Stomach (tissue), 9 donors: Measurements from ENCODE around the gene HECTD2. TPM values are rescaled to one million over a fixed set of nuclear protein-coding genes. Genes with fewer than 3 reads are reported as not detected.

Experiments
- DNase-seq, 2 donors: peaks; one replicate each; pipeline versions ENCODE4 v3.0.0 to v3.0.0-alpha.2; 2013 to 2019
- H3K27ac ChIP-seq, 5 donors: fragments of 200-600 bp in 4 of 5; sonication (generic) in 4 of 5; one replicate each; pipeline ENCODE4 v1.5.1; 2013 to 2019; ENCODE audit warnings: mild to moderate bottlenecking in 1 of 5, moderate library complexity in 1 of 5
- H3K27me3 ChIP-seq, 3 donors: fragments of 200-600 bp; sonication (generic); one replicate each; pipeline ENCODE4 v1.5.1; 2017 to 2019; ENCODE audit warnings: mixed run types in 1 of 3
- H3K36me3 ChIP-seq, 4 donors: fragments of 200-600 bp; sonication (generic); 1 replicate in 3 of 4; 2 replicates in 1 of 4; pipeline ENCODE4 v1.5.1; 2016 to 2019
- H3K4me1 ChIP-seq, 4 donors: fragments of 200-600 bp; sonication (generic); one replicate each; pipeline ENCODE4 v1.5.1; 2016 to 2019
- H3K4me3 ChIP-seq, 4 donors: fragments of 200-600 bp; sonication (generic) in 3 of 4; one replicate each; pipeline ENCODE4 v1.5.1; 2016 to 2019; ENCODE audit warnings: mild to moderate bottlenecking in 1 of 4
- H3K9me3 ChIP-seq, 4 donors: fragments of 200-600 bp; sonication (generic); one replicate each; pipeline ENCODE4 v1.5.1; 2016 to 2019
- EP300 ChIP-seq: sonication (generic); formaldehyde crosslinking; IDR thresholded peaks from one replicate; pipeline ENCODE4 v1.6.1; 2017; ENCODE audit warnings: antibody characterized with exemption
- POLR2A ChIP-seq, 4 donors: fragments of 450-650 bp; IDR thresholded peaks; one replicate each; pipeline ENCODE4 v1.6.1; 2016; ENCODE audit warnings: antibody characterized with exemption in 4 of 4, control low read depth in 2 of 4, mild to moderate bottlenecking in 1 of 4, moderate library complexity in 1 of 4
- POLR2AphosphoS5 ChIP-seq, 3 donors: sonication (generic); formaldehyde crosslinking; IDR thresholded peaks; one replicate each; pipeline ENCODE4 v1.6.1; 2016; ENCODE audit warnings: antibody characterized with exemption in 3 of 3
- WGBS, 5 donors: extraction: QIAGEN DNeasy Blood & Tissue Kit in 3 of 5; methylation state at CpG; one replicate each; pipeline versions ENCODE4 v1.1.5 to v1.1.7; 2013 to 2018; 5-methylcytosine and 5-hydroxymethylcytosine counted together
- intact Hi-C: fragments of 100-400 bp; cut with DNase I; formaldehyde crosslinking; loops from one replicate; pipeline ENCODE4 v1.15.1; 2023; ENCODE audit warnings: low total_unique reads
- polyA plus RNA-seq, 3 donors: library from polyadenylated mRNA; stranded (reverse); fragments of 200-250 nt; gene quantifications; one replicate each; pipeline ENCODE4 v1.2.3, GENCODE V29; 2013
- total RNA-seq, 5 donors: library from RNA; depleted of rRNA; stranded (reverse); fragments of >200 nt; gene quantifications; one replicate each; pipeline versions ENCODE4 v1.1.0 to v1.2.3, GENCODE V29; 2014 to 2016
- TF ChIP-seq, protein P1 (sequence below), 7 experiments: fragments of 450-650 bp in 4 of 7; fragments of 200-600 bp in 3 of 7; sonication (generic) in 3 of 7; IDR thresholded peaks; one replicate each; pipeline ENCODE4 v1.5.1; 2016 to 2019; ENCODE audit warnings: antibody characterized with exemption in 7 of 7, control low read depth in 2 of 7, mild to moderate bottlenecking in 1 of 7
- donor health status: healthy with polysubstance abuse.
- donor health status: Bipolar disorder and iron deficiency.
- donor health status: healthy.

The HECTD2 gene
- total and polyA plus RNA-seq, 8 donors: 1.7 to 32.6 (median 12.4) TPM

GRCh38 chr10:91471602-91472001 is 61.5 kb downstream of the HECTD2 start:
- WGBS, 5 donors: 90 to 97% (median 97%) methylated on average over 1 of the region's 1 CpG
- Histone ChIP-seq H3K4me1 (no peaks in the 10 kb centered on the region), H3K27ac (no peak overlapping the region), H3K36me3 (peaks cover 0 to 15% (median 13%) of the 10 kb centered on the region in 4 donors), H3K9me3 (no peaks in the 10 kb centered on the region), H3K4me3 (no peak overlapping the region), H3K27me3 (no peaks in the 10 kb centered on the region)
- intact Hi-C loops: no loop called here
- TF ChIP-seq, protein P1, sequence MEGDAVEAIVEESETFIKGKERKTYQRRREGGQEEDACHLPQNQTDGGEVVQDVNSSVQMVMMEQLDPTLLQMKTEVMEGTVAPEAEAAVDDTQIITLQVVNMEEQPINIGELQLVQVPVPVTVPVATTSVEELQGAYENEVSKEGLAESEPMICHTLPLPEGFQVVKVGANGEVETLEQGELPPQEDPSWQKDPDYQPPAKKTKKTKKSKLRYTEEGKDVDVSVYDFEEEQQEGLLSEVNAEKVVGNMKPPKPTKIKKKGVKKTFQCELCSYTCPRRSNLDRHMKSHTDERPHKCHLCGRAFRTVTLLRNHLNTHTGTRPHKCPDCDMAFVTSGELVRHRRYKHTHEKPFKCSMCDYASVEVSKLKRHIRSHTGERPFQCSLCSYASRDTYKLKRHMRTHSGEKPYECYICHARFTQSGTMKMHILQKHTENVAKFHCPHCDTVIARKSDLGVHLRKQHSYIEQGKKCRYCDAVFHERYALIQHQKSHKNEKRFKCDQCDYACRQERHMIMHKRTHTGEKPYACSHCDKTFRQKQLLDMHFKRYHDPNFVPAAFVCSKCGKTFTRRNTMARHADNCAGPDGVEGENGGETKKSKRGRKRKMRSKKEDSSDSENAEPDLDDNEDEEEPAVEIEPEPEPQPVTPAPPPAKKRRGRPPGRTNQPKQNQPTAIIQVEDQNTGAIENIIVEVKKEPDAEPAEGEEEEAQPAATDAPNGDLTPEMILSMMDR (IDR thresholded peaks at IDR 0.05): no peak
- TF ChIP-seq POLR2A (IDR thresholded peaks at IDR 0.05): no peak
- TF ChIP-seq POLR2AphosphoS5 (IDR thresholded peaks at IDR 0.05): no peak
- TF ChIP-seq EP300: no peak
- DNase-seq: no peak

DNA sequence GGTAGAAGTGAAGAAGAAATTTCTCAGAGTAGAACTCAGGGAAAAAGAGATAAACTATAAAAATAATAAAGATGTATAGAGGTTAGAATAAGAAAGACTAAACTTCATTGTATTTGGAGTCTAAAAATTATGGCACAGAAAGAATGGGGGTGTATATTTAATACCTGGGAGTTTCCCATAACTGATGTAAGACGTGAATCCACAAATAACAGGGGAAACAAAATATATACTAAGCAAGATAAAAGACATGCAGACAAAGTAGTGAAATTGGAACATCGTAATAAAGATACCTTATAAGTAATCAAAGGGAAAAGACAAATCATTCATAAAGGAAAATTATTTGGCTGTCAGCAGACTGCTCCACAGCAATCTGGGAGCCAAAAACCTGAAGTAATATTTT is 62.8 kb downstream of the HECTD2 start:
- peaks cover 0 to 2% (median under 1%) of the 10 kb centered on the region in 4 donors for H3K36me3 ChIP-seq
- no peaks in the 10 kb centered on the region for H3K9me3 ChIP-seq
- DNase-seq: no peak
- no peak overlapping the region for H3K27ac ChIP-seq
- TF ChIP-seq POLR2AphosphoS5 (IDR thresholded peaks at IDR 0.05) (no peak), EP300 (no peak), POLR2A (IDR thresholded peaks at IDR 0.05) (no peak)
- TF ChIP-seq, protein P1 (IDR thresholded peaks at IDR 0.05): no peak
- 91 to 96% (median 94%) methylated on average over 2 of the region's 2 CpGs for WGBS, 5 donors
- no peaks in the 10 kb centered on the region for H3K4me1 ChIP-seq
- no peaks in the 10 kb centered on the region for H3K27me3 ChIP-seq
- H3K4me3 ChIP-seq: no peak overlapping the region
- intact Hi-C loops: no loop called here

DNA sequence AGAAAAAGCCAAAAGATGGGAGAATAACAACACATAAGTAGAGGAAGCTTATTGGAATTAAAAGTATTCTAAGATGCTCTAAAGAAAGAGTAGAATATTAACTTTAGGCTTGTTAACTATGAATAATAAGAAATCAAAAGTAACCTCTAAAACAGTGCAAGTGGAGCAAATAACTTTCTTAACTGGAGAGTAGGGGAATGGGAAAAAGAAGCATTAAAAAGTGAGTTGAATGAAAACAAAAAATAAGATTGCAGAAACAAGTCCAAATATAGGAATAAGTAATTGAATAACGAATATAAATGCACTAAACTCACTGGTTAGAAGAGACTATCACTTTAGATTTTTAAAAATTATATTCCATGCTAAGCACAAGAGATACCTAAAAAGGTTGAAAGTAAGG is 63.9 kb downstream of the HECTD2 start:
- intact Hi-C loops: no loop called here
- TF ChIP-seq, protein P1 (IDR thresholded peaks at IDR 0.05): no peak
- no peak for TF ChIP-seq POLR2AphosphoS5 (IDR thresholded peaks at IDR 0.05)
- TF ChIP-seq POLR2A (IDR thresholded peaks at IDR 0.05): no peak
- TF ChIP-seq EP300: no peak
- H3K4me1 ChIP-seq: no peaks in the 10 kb centered on the region
- H3K9me3 ChIP-seq: no peaks in the 10 kb centered on the region
- no peak for DNase-seq
- H3K27ac ChIP-seq: no peak overlapping the region
- H3K4me3 ChIP-seq: no peak overlapping the region
- no peaks in the 10 kb centered on the region for H3K27me3 ChIP-seq
- WGBS, 5 donors: 86 to 92% (median 91%) methylated on average over 1 of the region's 1 CpG
- no peaks in the 10 kb centered on the region for H3K36me3 ChIP-seq

- Histone ChIP-seq H3K36me3 (no peaks in the 10 kb centered on the region), H3K27me3 (no peaks in the 10 kb centered on the region), H3K4me3 (no peak overlapping the region), H3K9me3 (no peaks in the 10 kb centered on the region), H3K4me1 (no peaks in the 10 kb centered on the region), H3K27ac (no peak overlapping the region)
- DNase-seq: no peak
- 91 to 96% (median 93%) methylated on average over 2 of the region's 2 CpGs for WGBS, 5 donors
- intact Hi-C loops: no loop called here
- TF ChIP-seq POLR2AphosphoS5 (IDR thresholded peaks at IDR 0.05): no peak
Measured at GRCh38 chr10:91477236-91477635, 67.1 kb downstream of the HECTD2 start.

DNA sequence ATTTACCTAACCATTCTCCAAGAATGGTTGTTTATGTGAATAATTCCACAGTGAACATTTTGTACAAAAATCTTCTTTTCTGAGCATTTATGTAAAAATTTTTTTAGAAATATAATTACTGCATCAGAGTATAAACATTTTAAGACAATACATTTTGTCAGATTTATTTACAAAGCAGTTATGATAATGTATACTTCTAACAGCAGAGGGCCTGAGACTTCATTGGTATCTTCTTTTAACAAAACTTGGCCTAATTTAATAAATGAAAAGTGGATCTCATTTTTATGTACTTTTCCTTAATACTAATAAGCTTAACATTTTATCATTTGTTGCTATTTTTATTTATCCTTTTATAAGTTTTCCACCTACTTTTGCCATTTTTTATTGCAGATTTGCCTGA is 69.4 kb downstream of the HECTD2 start:
- intact Hi-C loops: no loop called here
- no peak for DNase-seq
- no peak for TF ChIP-seq POLR2AphosphoS5 (IDR thresholded peaks at IDR 0.05)
- TF ChIP-seq POLR2A (IDR thresholded peaks at IDR 0.05): no peak
- TF ChIP-seq, protein P1 (IDR thresholded peaks at IDR 0.05): no peak
- no peak for TF ChIP-seq EP300

More for the DNA sequence above, 69.4 kb downstream of the HECTD2 start:
- Histone ChIP-seq H3K27me3 (no peaks in the 10 kb centered on the region), H3K36me3 (peaks cover 0 to 4% (median 1%) of the 10 kb centered on the region in 4 donors), H3K4me1 (no peaks in the 10 kb centered on the region), H3K9me3 (no peaks in the 10 kb centered on the region), H3K27ac (no peak overlapping the region), H3K4me3 (no peak overlapping the region)
